Adrenal gland (tissue), 5 donors: ENCODE data around the gene SYT7.

Experiments used
- CTCF ChIP-seq, 6 experiments: fragments of 450-650 bp in 4 of 6; fragments of 200-600 bp in 2 of 6; sonication (generic) in 1 of 6; IDR thresholded peaks; 1 replicate in 5 of 6; 2 replicates in 1 of 6; pipeline versions ENCODE4 v1.5.1 to v1.8.0; 2016 to 2021; ENCODE audit warnings: antibody characterized with exemption in 6 of 6, mild to moderate bottlenecking in 2 of 6, moderate library complexity in 1 of 6
- POLR2A ChIP-seq, 2 donors: fragments of 450-650 bp; IDR thresholded peaks; one replicate each; pipeline ENCODE4 v1.6.1; 2017; ENCODE audit warnings: antibody characterized with exemption in 2 of 2, mild to moderate bottlenecking in 2 of 2, moderate library complexity in 1 of 2
- donor health status: DM: no; HTN: no; CAD: no.

DNA sequence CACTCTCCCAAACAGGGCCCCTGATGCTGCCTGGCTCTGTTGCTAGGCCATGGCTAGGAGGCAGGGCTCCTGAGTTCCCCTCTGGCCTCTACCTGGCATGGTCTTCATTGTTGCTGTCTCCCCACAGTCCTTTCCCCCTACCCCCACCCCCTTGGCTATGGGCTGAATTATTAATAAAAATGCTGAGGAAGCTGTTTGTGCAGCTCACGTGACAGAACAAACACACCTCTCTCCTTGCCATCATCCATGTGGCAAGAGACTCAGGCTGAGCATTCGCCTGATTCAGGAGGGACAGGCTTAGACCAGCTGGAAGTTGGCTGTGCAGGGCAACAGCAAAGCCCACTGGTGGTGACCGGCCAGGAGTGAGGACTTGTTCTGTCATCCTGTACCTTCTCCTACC lies 4.2 kb upstream of the SYT7 start:
- TF ChIP-seq POLR2A (IDR thresholded peaks at IDR 0.05) (no peak), CTCF (IDR thresholded peaks at IDR 0.05) (no peak)
